HEK293T (cell line): ENCODE measurements around the gene NMD3.

ENCODE experiments used
- CTCF ChIA-PET: fragments of 350-600 bp; formaldehyde crosslinking; extraction: SDS; loops from one replicate; lab custom pipeline; 2021; ENCODE audit warnings: antibody characterized with exemption, inconsistent platforms; lab: Yijun Ruan, JAX
- POLR2A ChIA-PET: fragments of 350-600 bp; formaldehyde crosslinking; extraction: SDS; loops from one replicate; lab custom pipeline; 2020; ENCODE audit warnings: antibody characterized with exemption, inconsistent platforms; lab: Yijun Ruan, JAX
- DNase-seq: peaks from one replicate; pipeline ENCODE4 v3.0.0; 2012; ENCODE audit warnings: mixed read lengths; ENCODE audit errors: extremely low spot score
- ARNT ChIP-seq: fragments of 450-650 bp; IDR thresholded peaks from 2 replicates; pipeline ENCODE4 v1.6.1; 2017; ENCODE audit warnings: mild to moderate bottlenecking
- BHLHE40 ChIP-seq: fragments of 450-650 bp; IDR thresholded peaks from 2 replicates; pipeline ENCODE4 v1.6.1; 2016; ENCODE audit warnings: mild to moderate bottlenecking, moderate library complexity, borderline replicate concordance
- CTBP1 ChIP-seq: fragments of 450-650 bp; IDR thresholded peaks from 2 replicates; pipeline ENCODE4 v1.6.1; 2016; ENCODE audit warnings: borderline replicate concordance
- ELF4 ChIP-seq: fragments of 450-650 bp; IDR thresholded peaks from 2 replicates; pipeline ENCODE4 v1.6.1; 2017; ENCODE audit warnings: antibody characterized with exemption
- FOXA1 ChIP-seq: fragments of 450-650 bp; IDR thresholded peaks from 2 replicates; pipeline ENCODE4 v1.6.1; 2016; ENCODE audit warnings: mild to moderate bottlenecking
- FOXK2 ChIP-seq: fragments of 450-650 bp; IDR thresholded peaks from 2 replicates; pipeline ENCODE4 v1.6.1; 2016; ENCODE audit warnings: mild to moderate bottlenecking
- FOXM1 ChIP-seq: fragments of 450-650 bp; IDR thresholded peaks from 2 replicates; pipeline ENCODE4 v1.6.1; 2017; ENCODE audit warnings: mild to moderate bottlenecking, borderline replicate concordance
- HDGF ChIP-seq: fragments of 450-650 bp; IDR thresholded peaks from 2 replicates; pipeline ENCODE4 v1.6.1; 2017; ENCODE audit warnings: antibody characterized with exemption, borderline replicate concordance
- L3MBTL2 ChIP-seq: fragments of 450-650 bp; conservative IDR thresholded peaks from 2 replicates; pipeline ENCODE4 v1.6.1; 2016; ENCODE audit warnings: mild to moderate bottlenecking
- LEF1 ChIP-seq: fragments of 450-650 bp; IDR thresholded peaks from 2 replicates; pipeline ENCODE4 v1.6.1; 2017; ENCODE audit warnings: mild to moderate bottlenecking, borderline replicate concordance
- NFRKB ChIP-seq: fragments of 450-650 bp; IDR thresholded peaks from 2 replicates; pipeline ENCODE4 v1.6.1; 2016; ENCODE audit warnings: mild to moderate bottlenecking, moderate library complexity
- SP1 ChIP-seq: fragments of 450-650 bp; IDR thresholded peaks from 2 replicates; pipeline ENCODE4 v1.6.1; 2017
- SUZ12 ChIP-seq: fragments of 450-650 bp; IDR thresholded peaks from 2 replicates; pipeline ENCODE4 v1.6.1; 2016; ENCODE audit warnings: mild to moderate bottlenecking
- TARDBP ChIP-seq: fragments of 450-650 bp; IDR thresholded peaks from 2 replicates; pipeline ENCODE4 v1.6.1; 2016
- ZNF384 ChIP-seq: fragments of 450-650 bp; IDR thresholded peaks from 2 replicates; pipeline ENCODE4 v1.6.1; 2016
- TF ChIP-seq, protein P1 (sequence below): fragments of 450-650 bp; IDR thresholded peaks from 2 replicates; pipeline ENCODE4 v1.6.1; 2016

Gene NMD3

DNA sequence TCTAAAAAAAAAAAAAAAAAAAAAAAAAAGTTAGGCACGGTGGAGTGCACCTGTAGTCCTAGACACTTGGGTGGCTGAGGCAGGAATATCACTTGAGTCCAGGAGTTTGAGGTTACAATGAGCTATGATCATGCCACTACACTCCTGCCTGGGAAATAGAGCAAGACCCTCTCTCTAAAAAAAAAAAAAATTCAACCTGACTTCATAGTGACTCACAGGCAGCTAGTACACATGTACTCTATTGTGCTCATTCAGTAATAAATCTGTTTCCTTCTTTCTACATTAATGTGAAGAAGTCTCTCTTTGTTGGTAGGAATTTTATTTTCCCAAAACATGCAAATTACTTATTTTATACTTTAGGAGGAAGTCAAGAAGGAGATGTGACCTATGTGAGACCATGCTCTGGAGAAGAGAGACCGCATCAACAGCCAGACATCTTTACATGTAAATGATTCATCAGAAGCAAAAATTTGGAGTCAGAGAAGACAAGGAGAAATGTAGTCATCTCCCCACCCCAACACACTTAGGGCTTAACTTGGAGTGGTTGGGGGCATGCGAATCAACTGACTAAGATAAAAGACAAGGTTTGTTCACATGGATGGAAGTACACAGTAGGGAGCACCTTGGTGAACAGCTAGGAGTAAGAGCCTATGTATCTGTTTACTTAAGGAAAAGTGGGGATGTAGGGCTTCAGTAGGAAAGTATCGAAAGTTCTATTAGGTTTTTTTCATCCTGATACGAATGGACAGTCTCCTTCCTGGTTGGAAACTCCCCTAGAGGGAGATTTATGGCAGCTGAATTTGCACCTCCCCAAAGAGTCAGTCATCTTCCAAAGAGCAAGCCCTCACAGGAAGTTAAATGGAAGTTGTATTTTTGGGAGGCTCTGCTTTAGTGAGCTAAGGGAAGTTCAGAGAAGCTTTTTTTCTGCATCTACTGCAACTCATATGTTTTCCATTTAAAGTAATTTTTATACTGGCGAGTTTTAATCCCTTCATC, 23.0 kb upstream of the NMD3 start:
- CTCF ChIA-PET, result no interaction called here
- DNase-seq, result no peak

DNA sequence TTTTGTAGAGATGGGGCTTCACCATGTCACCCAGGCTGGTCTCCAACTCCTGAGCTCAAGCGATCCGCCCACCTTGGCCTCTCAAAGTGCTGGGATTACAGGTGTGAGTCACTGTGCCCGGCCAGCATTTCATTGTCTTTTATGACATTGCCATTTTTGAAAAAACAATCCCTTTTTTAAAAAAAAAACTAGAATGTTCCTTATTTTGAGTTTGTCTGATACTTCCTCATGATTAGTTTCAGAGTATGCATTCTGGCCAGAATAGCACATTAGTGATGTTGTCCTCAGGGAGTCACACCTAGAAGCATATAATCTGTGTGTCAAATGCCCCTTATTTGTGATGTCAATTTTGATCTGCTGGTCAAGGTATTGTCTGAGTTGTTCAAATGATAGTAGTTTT, 21.2 kb upstream of the NMD3 start:
- ChIA-PET POLR2A (no interaction called here), CTCF (no interaction called here)
- no peak for DNase-seq
- no peak for TF ChIP-seq SP1
- TF ChIP-seq, protein P1, sequence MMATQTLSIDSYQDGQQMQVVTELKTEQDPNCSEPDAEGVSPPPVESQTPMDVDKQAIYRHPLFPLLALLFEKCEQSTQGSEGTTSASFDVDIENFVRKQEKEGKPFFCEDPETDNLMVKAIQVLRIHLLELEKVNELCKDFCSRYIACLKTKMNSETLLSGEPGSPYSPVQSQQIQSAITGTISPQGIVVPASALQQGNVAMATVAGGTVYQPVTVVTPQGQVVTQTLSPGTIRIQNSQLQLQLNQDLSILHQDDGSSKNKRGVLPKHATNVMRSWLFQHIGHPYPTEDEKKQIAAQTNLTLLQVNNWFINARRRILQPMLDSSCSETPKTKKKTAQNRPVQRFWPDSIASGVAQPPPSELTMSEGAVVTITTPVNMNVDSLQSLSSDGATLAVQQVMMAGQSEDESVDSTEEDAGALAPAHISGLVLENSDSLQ, result no peak

More for the DNA sequence above, 23.0 kb upstream of the NMD3 start:
- POLR2A ChIA-PET, result no interaction called here
- TF ChIP-seq ARNT (no peak), ELF4 (no peak)

DNA sequence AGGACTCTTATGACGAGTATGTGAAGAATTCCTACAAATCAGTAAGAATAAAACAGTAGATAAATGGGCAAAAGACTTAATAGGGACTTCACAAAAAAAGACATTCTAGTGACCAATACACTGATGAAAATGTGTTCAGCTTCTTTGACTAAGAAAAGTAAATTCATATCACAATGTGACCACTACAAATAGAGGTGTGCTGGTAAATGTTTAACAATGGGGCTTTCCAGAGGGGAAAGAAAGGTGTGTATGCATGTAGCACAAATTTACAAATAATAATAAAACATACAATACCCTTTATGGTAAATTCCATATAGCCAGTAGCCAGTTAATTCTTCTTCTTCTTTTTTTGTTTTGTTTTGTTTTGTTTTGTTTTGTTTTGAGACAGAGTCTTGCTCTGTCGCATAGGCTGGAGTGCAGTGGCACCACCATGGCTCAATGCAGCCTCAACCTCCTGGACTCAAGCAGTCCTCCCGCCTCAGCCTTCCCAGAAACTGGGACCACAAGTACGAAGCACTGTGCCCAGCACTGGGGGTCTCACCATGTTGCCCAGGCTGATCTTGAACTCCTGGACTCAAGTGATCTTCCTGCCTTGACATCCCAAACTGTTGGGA, 17.5 kb upstream of the NMD3 start:
- CTCF ChIA-PET, result no interaction called here
- no peak for TF ChIP-seq LEF1
- TF ChIP-seq ZNF384, result no peak
- no peak for TF ChIP-seq FOXA1
- no peak for TF ChIP-seq SP1
- TF ChIP-seq BHLHE40, result no peak
- no peak for TF ChIP-seq FOXM1
- TF ChIP-seq SUZ12, result no peak
- TF ChIP-seq FOXK2, result no peak
- no peak for TF ChIP-seq CTBP1
- no peak for TF ChIP-seq TARDBP
- TF ChIP-seq ELF4, result no peak
- TF ChIP-seq HDGF, result no peak
- TF ChIP-seq ARNT, result no peak
- no peak for TF ChIP-seq NFRKB
- TF ChIP-seq L3MBTL2, result no peak
- TF ChIP-seq, protein P1, result no peak
- POLR2A ChIA-PET, result no interaction called here
- no peak for DNase-seq

DNA sequence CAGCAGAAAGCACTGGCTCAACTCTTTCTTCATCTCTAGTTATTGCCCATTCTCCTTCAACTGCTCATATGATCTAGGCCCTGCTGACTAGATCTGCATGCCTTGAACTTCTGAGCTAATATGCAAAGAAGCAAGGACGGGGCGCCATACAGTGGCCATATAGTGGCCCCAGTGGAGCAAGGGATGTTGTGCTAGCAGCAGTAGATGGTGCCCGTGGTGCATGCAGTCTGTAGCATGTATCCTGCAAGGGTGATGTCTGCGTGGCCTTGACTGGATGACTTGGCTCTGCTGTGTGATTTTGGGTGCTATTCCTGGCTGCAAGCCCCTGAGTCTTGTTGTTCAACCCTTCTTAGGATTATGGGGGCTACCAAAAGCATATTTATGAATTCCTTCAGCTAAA, 12.2 kb upstream of the NMD3 start:
- ChIA-PET CTCF (no interaction called here), POLR2A (no interaction called here)
- TF ChIP-seq ZNF384, result no peak
- no peak for TF ChIP-seq FOXK2
- no peak for TF ChIP-seq SUZ12
- TF ChIP-seq ELF4, result no peak
- no peak for TF ChIP-seq TARDBP
- TF ChIP-seq, protein P1, result no peak
- no peak for TF ChIP-seq FOXA1
- TF ChIP-seq LEF1, result no peak
- no peak for TF ChIP-seq CTBP1
- TF ChIP-seq SP1, result no peak
- no peak for TF ChIP-seq FOXM1
- TF ChIP-seq BHLHE40, result no peak
- TF ChIP-seq HDGF, result no peak
- no peak for TF ChIP-seq NFRKB
- no peak for TF ChIP-seq ARNT
- no peak for TF ChIP-seq L3MBTL2
- DNase-seq, result no peak

DNA sequence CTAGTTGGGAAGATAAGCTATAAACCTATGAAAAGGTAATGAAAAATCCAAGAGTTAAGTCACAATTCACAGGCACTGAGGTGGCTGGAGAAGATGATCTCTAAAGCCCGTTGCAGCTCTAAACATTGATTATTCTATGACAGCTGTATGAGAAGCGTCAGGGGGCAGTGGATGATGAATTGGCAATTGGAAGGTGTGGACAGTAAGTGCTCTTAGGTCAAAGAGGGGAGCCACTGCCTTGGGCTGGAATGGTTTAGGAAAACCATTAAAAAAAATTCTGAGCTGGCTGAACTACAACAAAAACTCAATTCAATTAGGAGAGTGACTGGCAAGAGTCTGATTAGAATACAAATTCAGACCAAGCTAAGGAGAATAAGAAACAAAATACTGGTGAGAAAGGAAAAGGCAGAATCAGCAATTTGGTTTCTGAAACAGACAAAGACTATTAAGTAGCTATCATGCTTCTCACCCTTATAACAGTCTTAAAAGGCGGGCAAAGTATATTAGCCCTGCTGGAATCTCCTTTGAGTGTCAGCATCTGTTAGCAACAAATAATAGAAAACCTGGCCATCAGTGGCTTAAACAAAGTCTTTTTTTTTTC, 8.8 kb upstream of the NMD3 start:
- ChIA-PET POLR2A (interaction anchor here (0.6 to 1.7 kb wide), 2 partner anchors 9 to 63 kb away, joined by 3 to 8 read pairs; partner anchors contain the start of gene NMD3), CTCF (no interaction called here)
- TF ChIP-seq CTBP1 (no peak), HDGF (no peak), TARDBP (no peak)
- no peak for DNase-seq

DNA sequence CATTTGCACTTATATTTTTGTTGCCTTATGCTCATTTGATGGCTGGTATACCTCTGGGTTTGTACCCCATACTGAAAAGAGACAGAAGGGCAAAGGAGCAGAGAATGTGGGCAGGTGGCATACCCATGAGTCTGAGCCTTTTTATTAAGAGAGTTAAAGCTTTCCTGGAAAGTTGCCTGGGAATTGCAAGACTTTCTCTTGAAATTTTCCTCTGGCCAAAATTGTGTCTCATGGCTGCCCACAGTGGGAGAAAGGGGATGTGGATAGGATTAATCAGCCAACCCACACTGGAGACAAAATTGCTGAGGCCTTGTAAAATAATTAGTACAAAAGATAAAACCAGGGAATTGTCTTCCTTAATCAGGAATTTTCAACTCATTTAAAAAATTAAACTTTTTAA, 8.2 kb upstream of the NMD3 start:
- ChIA-PET CTCF (no interaction called here), POLR2A (interaction anchor here (1.7 kb wide), 1 partner anchor 8 kb away, joined by 8 read pairs; the partner anchor contains the start of gene NMD3)
- no peak for DNase-seq
- no peak for TF ChIP-seq NFRKB
